Natural killer cell (primary cell): ENCODE measurements around the gene FRYL. TPM values are rescaled to one million over a fixed set of nuclear protein-coding genes. Genes with fewer than 3 reads are reported as not detected.

ENCODE experiments used
- ATAC-seq, 3 donors: fragments of 150-1000 bp in 2 of 3; fragments of 200-7000 bp in 1 of 3; cut with Tn5 transposase; 1 replicate in 1 of 3; 2 replicates in 2 of 3; pipeline ENCODE4 v1.10.0; 2021; ENCODE audit warnings: mild to moderate bottlenecking in 2 of 3, moderate library complexity in 2 of 3
- DNase-seq, 2 donors: peaks; one replicate each; pipeline versions ENCODE4 v3.0.0 to v3.0.0-alpha.2; 2013 to 2021; ENCODE audit warnings: mixed read lengths in 1 of 2
- H3K27ac ChIP-seq: one replicate; pipeline ENCODE4 v1.5.1; 2013; ENCODE audit warnings: mild to moderate bottlenecking, low read length
- H3K27me3 ChIP-seq: one replicate; pipeline ENCODE4 v1.6.1; 2013; ENCODE audit warnings: low read length; ENCODE audit not compliant: control insufficient read depth, insufficient read depth
- H3K36me3 ChIP-seq: one replicate; pipeline ENCODE4 v1.6.1; 2013; ENCODE audit warnings: low read length; ENCODE audit not compliant: control insufficient read depth, insufficient read depth
- H3K4me1 ChIP-seq: one replicate; pipeline ENCODE4 v1.6.1; 2013; ENCODE audit warnings: low read length; ENCODE audit not compliant: control insufficient read depth, insufficient read depth
- H3K4me3 ChIP-seq: one replicate; pipeline ENCODE4 v1.5.1; 2013; ENCODE audit warnings: low read length
- H3K9me3 ChIP-seq: one replicate; pipeline ENCODE4 v1.6.1; 2013; ENCODE audit warnings: low read length; ENCODE audit not compliant: control insufficient read depth, insufficient read depth
- H3K27ac Mint-ChIP-seq, 2 donors: one replicate each; pipeline ENCODE4 v1.8.0; 2022; ENCODE audit warnings: mild to moderate bottlenecking in 2 of 2, mixed read lengths in 2 of 2, moderate library complexity in 1 of 2
- H3K27me3 Mint-ChIP-seq, 2 donors: one replicate each; pipeline ENCODE4 v1.8.0; 2022; ENCODE audit warnings: low read depth in 2 of 2, mixed read lengths in 2 of 2
- H3K36me3 Mint-ChIP-seq: one replicate; pipeline ENCODE4 v1.8.0; 2022; ENCODE audit warnings: mixed read lengths
- H3K4me1 Mint-ChIP-seq, 2 donors: one replicate each; pipeline ENCODE4 v1.8.0; 2022; ENCODE audit warnings: mixed read lengths in 2 of 2
- H3K4me3 Mint-ChIP-seq: one replicate; pipeline ENCODE4 v1.8.0; 2022; ENCODE audit warnings: mild to moderate bottlenecking, moderate library complexity, mixed read lengths
- H3K9me3 Mint-ChIP-seq, 2 donors: one replicate each; pipeline ENCODE4 v1.8.0; 2022; ENCODE audit warnings: mixed read lengths in 2 of 2
- WGBS: methylation state at CpG from one replicate; pipeline ENCODE4 v1.1.7; 2013; ENCODE audit warnings: missing lambda C conversion rate; ENCODE audit not compliant: insufficient coverage; 5-methylcytosine and 5-hydroxymethylcytosine counted together
- intact Hi-C: fragments of 100-400 bp; cut with micrococcal nuclease; formaldehyde crosslinking; loops from one replicate; pipeline ENCODE4 v1.14.2; 2022
- total RNA-seq, 4 donors: library from RNA; stranded (reverse); fragments of 120-200 nt in 1 of 4; gene quantifications; one replicate each; pipeline versions ENCODE4 v1.2.3 to v1.2.4, GENCODE V29; 2013 to 2022
- TF ChIP-seq, protein P1 (sequence below): fragments of 200-600 bp; IDR thresholded peaks from one replicate; pipeline ENCODE4 v1.8.0; 2022; ENCODE audit warnings: antibody characterized with exemption

The FRYL gene
- total RNA-seq, 3 donors from 2014 or later (not counting 1 experiment from before 2014, with no cell fraction given), result 143 to 181 (median 146) TPM

- H3K4me3 ChIP-seq, result no peak overlapping the region
- H3K9me3 Mint-ChIP-seq, result no peaks in the 10 kb centered on the region
- intact Hi-C loops, result no loop called here
- no peak for DNase-seq
- no peaks in the 10 kb centered on the region for H3K4me1 Mint-ChIP-seq
- ATAC-seq, result no peak
- no peaks in the 10 kb centered on the region for H3K4me1 ChIP-seq
- no peaks in the 10 kb centered on the region for H3K36me3 ChIP-seq
- H3K4me3 Mint-ChIP-seq, result no peak overlapping the region
- no peaks in the 10 kb centered on the region for H3K27me3 ChIP-seq
- H3K27ac Mint-ChIP-seq, result no peak overlapping the region
- no peak overlapping the region for H3K27ac ChIP-seq
- WGBS, result no CpG with 5 or more reads among the region's 1 CpG
- no peaks in the 10 kb centered on the region for H3K9me3 ChIP-seq
- no peaks in the 10 kb centered on the region for H3K36me3 Mint-ChIP-seq
- TF ChIP-seq, protein P1, sequence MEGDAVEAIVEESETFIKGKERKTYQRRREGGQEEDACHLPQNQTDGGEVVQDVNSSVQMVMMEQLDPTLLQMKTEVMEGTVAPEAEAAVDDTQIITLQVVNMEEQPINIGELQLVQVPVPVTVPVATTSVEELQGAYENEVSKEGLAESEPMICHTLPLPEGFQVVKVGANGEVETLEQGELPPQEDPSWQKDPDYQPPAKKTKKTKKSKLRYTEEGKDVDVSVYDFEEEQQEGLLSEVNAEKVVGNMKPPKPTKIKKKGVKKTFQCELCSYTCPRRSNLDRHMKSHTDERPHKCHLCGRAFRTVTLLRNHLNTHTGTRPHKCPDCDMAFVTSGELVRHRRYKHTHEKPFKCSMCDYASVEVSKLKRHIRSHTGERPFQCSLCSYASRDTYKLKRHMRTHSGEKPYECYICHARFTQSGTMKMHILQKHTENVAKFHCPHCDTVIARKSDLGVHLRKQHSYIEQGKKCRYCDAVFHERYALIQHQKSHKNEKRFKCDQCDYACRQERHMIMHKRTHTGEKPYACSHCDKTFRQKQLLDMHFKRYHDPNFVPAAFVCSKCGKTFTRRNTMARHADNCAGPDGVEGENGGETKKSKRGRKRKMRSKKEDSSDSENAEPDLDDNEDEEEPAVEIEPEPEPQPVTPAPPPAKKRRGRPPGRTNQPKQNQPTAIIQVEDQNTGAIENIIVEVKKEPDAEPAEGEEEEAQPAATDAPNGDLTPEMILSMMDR, result no peak
- peaks cover 7 to 11% of the 10 kb centered on the region in 2 donors for H3K27me3 Mint-ChIP-seq
These were observed 309.9 kb downstream of the FRYL start for GRCh38 chr4:48470137-48470536.

DNA sequence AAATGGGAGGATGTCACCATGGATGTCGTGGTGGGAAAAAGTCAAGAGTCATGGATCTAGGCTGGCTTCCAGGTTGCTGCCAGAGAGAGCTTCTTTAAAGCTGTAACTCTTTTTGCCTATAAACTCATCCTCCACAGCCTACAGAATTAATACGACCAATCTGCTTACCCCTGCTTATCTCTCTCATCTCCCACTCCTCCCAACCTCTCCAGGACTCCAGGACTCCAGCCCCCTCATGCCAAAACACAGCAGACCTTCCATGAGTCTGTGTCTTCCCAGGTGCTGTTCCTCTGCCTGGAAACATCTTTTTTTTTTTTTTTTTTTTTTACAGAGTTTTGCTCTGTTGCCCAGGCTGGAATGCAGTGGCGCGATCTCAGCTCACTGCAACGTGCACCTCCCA, 312.2 kb downstream of the FRYL start:
- no peak for ATAC-seq
- no peak for DNase-seq
- Mint-ChIP-seq H3K36me3 (no peaks in the 10 kb centered on the region), H3K27ac (no peak overlapping the region), H3K4me1 (no peaks in the 10 kb centered on the region), H3K9me3 (no peaks in the 10 kb centered on the region), H3K4me3 (no peak overlapping the region), H3K27me3 (peaks cover 7 to 17% of the 10 kb centered on the region in 2 donors)
- H3K4me1 ChIP-seq, result no peaks in the 10 kb centered on the region
- peaks cover 3% of the 10 kb centered on the region for H3K9me3 ChIP-seq
- H3K27ac ChIP-seq, result no peak overlapping the region
- H3K27me3 ChIP-seq, result no peaks in the 10 kb centered on the region
- no peak overlapping the region for H3K4me3 ChIP-seq
- TF ChIP-seq, protein P1, result no peak
- H3K36me3 ChIP-seq, result no peaks in the 10 kb centered on the region
- intact Hi-C loops, result no loop called here
- 66% methylated on average over 5 of the region's 5 CpGs for WGBS

GRCh38 chr4:48467442-48467841, 312.6 kb downstream of the FRYL start:
- Histone ChIP-seq H3K27ac (no peak overlapping the region), H3K4me3 (no peak overlapping the region), H3K27me3 (no peaks in the 10 kb centered on the region), H3K9me3 (peaks cover 3% of the 10 kb centered on the region), H3K36me3 (no peaks in the 10 kb centered on the region), H3K4me1 (no peaks in the 10 kb centered on the region)
- H3K4me3 Mint-ChIP-seq, result no peak overlapping the region
- TF ChIP-seq, protein P1, result no peak
- no peak overlapping the region for H3K27ac Mint-ChIP-seq
- no peaks in the 10 kb centered on the region for H3K36me3 Mint-ChIP-seq
- intact Hi-C loops, result no loop called here
- no peaks in the 10 kb centered on the region for H3K9me3 Mint-ChIP-seq
- 100% methylated on average over 1 of the region's 2 CpGs for WGBS
- H3K4me1 Mint-ChIP-seq, result no peaks in the 10 kb centered on the region
- H3K27me3 Mint-ChIP-seq, result peaks cover 7 to 22% of the 10 kb centered on the region in 2 donors
- no peak for ATAC-seq
- no peak for DNase-seq

DNA sequence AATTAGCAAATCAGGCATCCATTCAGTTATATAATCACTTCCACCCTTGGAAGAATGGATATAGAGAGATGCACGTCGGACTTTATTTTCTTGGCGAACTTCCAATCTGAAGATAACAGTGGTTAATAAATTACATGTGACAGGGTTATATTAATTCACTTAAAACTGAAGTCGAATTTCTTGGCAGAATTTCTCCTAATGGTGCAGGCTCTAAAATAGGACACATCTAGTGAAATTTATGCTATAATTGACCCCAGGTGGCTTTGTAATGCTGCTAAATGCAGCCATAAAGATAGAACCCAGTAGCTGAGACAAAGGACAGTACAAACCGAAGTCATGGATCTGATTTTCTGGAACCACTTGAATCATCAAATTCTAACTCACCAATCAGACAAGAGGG, 317.7 kb downstream of the FRYL start:
- WGBS, result 83% methylated on average over 3 of the region's 5 CpGs
- no peak for DNase-seq
- no peak overlapping the region for H3K4me3 Mint-ChIP-seq
- H3K9me3 ChIP-seq, result peaks cover 3% of the 10 kb centered on the region
- TF ChIP-seq, protein P1, result no peak
- ATAC-seq, result no peak
- no peak overlapping the region for H3K27ac ChIP-seq
- H3K9me3 Mint-ChIP-seq, result no peaks in the 10 kb centered on the region
- H3K4me1 Mint-ChIP-seq, result no peaks in the 10 kb centered on the region
- H3K4me1 ChIP-seq, result no peaks in the 10 kb centered on the region
- no peaks in the 10 kb centered on the region for H3K36me3 ChIP-seq
- intact Hi-C loops, result no loop called here
- peaks cover 0 to 19% of the 10 kb centered on the region in 2 donors for H3K27me3 Mint-ChIP-seq
- no peak overlapping the region for H3K27ac Mint-ChIP-seq
- no peaks in the 10 kb centered on the region for H3K27me3 ChIP-seq
- no peak overlapping the region for H3K4me3 ChIP-seq
- H3K36me3 Mint-ChIP-seq, result no peaks in the 10 kb centered on the region
